Gastroesophageal sphincter (tissue), 4 donors: Measurements from ENCODE around the gene VPS11. TPM values are rescaled to one million over a fixed set of nuclear protein-coding genes. Genes with fewer than 3 reads are reported as not detected.

Experiments used
- ATAC-seq: fragments of 150-250 bp; one replicate; pipeline ENCODE4 v1.9.1; 2016; ENCODE audit warnings: mild to moderate bottlenecking, moderate library complexity
- H3K27ac ChIP-seq, 4 donors: fragments of 200-600 bp; sonication (generic) in 3 of 4; 1 replicate in 3 of 4; 2 replicates in 1 of 4; pipeline ENCODE4 v1.5.1; 2016 to 2019
- H3K27me3 ChIP-seq: fragments of 200-600 bp; sonication (generic); one replicate; pipeline ENCODE4 v1.5.1; 2019
- H3K36me3 ChIP-seq, 2 donors: fragments of 200-600 bp; sonication (generic); one replicate each; pipeline ENCODE4 v1.5.1; 2019; ENCODE audit warnings: control low read depth in 1 of 2
- H3K4me1 ChIP-seq, 3 donors: fragments of 200-600 bp; sonication (generic); 1 replicate in 2 of 3; 2 replicates in 1 of 3; pipeline ENCODE4 v1.5.1; 2016 to 2019; ENCODE audit warnings: control low read depth in 2 of 3
- H3K4me3 ChIP-seq, 2 donors: fragments of 200-600 bp; sonication (generic); one replicate each; pipeline ENCODE4 v1.5.1; 2019; ENCODE audit warnings: mild to moderate bottlenecking in 1 of 2, moderate library complexity in 1 of 2
- H3K9me3 ChIP-seq, 3 donors: fragments of 200-600 bp; sonication (generic); one replicate each; pipeline ENCODE4 v1.5.1; 2017 to 2019; ENCODE audit warnings: control low read depth in 2 of 3
- EP300 ChIP-seq: sonication (generic); formaldehyde crosslinking; IDR thresholded peaks from one replicate; pipeline ENCODE4 v1.6.1; 2017; ENCODE audit warnings: antibody characterized with exemption, mild to moderate bottlenecking
- POLR2A ChIP-seq, 2 donors: fragments of 450-650 bp; IDR thresholded peaks; one replicate each; pipeline ENCODE4 v1.6.1; 2017; ENCODE audit warnings: antibody characterized with exemption in 2 of 2, mild to moderate bottlenecking in 2 of 2, moderate library complexity in 1 of 2
- POLR2AphosphoS5 ChIP-seq: sonication (generic); formaldehyde crosslinking; IDR thresholded peaks from one replicate; pipeline ENCODE4 v1.6.1; 2017; ENCODE audit warnings: antibody characterized with exemption
- WGBS, 2 donors: methylation state at CpG; one replicate each; pipeline ENCODE4 v1.1.5; 2018; ENCODE audit warnings: low coverage in 1 of 2; 5-methylcytosine and 5-hydroxymethylcytosine counted together
- total RNA-seq, 4 donors: library from RNA; depleted of rRNA; stranded (reverse); fragments of >200 nt; gene quantifications; one replicate each; pipeline ENCODE4 v1.1.0, GENCODE V29; 2016
- TF ChIP-seq, protein P1 (sequence below), 4 experiments: fragments of 200-600 bp in 2 of 4; fragments of 450-650 bp in 2 of 4; sonication (generic) in 1 of 4; IDR thresholded peaks; one replicate each; pipeline ENCODE4 v1.5.1; 2017 to 2019; ENCODE audit warnings: antibody characterized with exemption in 4 of 4, mild to moderate bottlenecking in 2 of 4, moderate library complexity in 2 of 4

The VPS11 gene
- total RNA-seq, 4 donors from 2014 or later, result 23.9 to 45.6 (median 35.8) TPM

DNA sequence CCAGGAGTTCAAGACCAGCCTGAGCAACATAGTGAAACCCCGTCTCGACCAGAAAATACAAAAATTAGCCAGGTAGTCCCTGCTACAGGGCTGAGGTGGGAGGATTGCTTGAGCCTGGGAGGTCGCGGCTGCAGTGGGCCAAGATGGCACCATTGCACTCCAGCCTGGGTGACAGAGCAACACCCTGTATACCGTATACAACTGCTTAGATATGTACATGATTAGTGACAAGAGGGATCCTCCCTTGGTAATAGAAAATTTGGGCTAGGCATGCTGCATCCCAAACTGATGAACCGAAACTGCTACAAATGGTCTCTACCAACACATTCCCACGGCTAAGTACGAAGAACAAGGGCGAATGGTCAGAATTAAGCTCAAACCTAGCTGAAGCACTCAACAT, 24.7 kb upstream of the VPS11 start:
- H3K27ac ChIP-seq, result no peak overlapping the region
- H3K4me3 ChIP-seq, result no peak overlapping the region
- WGBS, 2 donors, result 91 to 93% methylated on average over 3 to 9 of the region's 9 CpGs
- no peak for ATAC-seq
- peaks cover 0 to 37% of the 10 kb centered on the region in 2 donors for H3K36me3 ChIP-seq
- H3K27me3 ChIP-seq, result no peaks in the 10 kb centered on the region
- no peaks in the 10 kb centered on the region for H3K9me3 ChIP-seq
- TF ChIP-seq POLR2AphosphoS5 (no peak), POLR2A (IDR thresholded peaks at IDR 0.05) (no peak), EP300 (no peak)
- TF ChIP-seq, protein P1, sequence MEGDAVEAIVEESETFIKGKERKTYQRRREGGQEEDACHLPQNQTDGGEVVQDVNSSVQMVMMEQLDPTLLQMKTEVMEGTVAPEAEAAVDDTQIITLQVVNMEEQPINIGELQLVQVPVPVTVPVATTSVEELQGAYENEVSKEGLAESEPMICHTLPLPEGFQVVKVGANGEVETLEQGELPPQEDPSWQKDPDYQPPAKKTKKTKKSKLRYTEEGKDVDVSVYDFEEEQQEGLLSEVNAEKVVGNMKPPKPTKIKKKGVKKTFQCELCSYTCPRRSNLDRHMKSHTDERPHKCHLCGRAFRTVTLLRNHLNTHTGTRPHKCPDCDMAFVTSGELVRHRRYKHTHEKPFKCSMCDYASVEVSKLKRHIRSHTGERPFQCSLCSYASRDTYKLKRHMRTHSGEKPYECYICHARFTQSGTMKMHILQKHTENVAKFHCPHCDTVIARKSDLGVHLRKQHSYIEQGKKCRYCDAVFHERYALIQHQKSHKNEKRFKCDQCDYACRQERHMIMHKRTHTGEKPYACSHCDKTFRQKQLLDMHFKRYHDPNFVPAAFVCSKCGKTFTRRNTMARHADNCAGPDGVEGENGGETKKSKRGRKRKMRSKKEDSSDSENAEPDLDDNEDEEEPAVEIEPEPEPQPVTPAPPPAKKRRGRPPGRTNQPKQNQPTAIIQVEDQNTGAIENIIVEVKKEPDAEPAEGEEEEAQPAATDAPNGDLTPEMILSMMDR (IDR thresholded peaks at IDR 0.05), result no peak
- H3K4me1 ChIP-seq, result no peaks in the 10 kb centered on the region

DNA sequence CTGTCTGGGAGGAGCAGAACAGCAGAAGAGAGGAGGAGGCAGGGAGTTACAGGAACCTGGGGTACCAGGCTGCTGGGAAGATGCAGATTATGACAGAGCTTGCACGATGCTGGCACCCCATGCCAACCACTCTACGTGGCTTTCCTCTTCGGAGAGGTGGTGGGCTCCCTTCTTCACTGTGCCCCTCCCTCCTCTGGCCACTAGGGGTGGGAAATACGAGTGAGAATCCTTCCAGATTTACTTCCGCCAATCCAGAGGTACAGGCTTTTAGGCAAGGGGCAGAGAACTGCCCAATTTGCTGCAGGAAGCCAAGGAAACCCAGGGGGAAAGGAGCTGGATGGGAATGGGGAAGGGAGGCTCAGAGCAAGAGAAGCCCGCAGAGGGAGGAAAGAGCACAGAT, 22.9 kb upstream of the VPS11 start:
- H3K36me3 ChIP-seq, result peaks cover 0 to 55% of the 10 kb centered on the region in 2 donors
- H3K4me3 ChIP-seq, result no peak overlapping the region
- no peaks in the 10 kb centered on the region for H3K27me3 ChIP-seq
- no peak for ATAC-seq
- no peaks in the 10 kb centered on the region for H3K4me1 ChIP-seq
- WGBS, 2 donors, result 50 to 72% methylated on average over 1 to 5 of the region's 6 CpGs
- H3K9me3 ChIP-seq, result no peaks in the 10 kb centered on the region
- no peak overlapping the region for H3K27ac ChIP-seq
- TF ChIP-seq POLR2A (IDR thresholded peaks at IDR 0.05) (no peak), POLR2AphosphoS5 (no peak), EP300 (no peak)
- TF ChIP-seq, protein P1 (IDR thresholded peaks at IDR 0.05), result no peak

DNA sequence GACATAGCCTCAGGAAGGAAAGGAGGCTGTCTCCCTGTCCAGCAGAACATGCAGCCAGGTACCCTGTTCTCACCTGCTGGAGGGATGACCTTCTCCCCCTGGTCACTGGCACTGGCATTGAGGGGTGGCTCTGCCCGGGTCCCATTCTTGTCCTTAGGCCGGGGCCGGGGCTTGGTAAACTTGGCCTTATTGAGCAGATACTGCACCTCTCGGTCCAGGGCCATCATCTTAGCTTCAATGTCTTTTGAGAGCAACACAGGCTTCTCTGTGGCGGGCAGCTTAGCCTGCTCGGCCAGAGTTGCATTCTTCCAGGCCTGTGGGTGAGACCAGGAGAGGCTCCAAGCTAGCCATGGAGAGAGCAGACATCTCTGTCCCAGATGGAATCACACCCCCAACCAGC, 21.1 kb upstream of the VPS11 start:
- no peaks in the 10 kb centered on the region for H3K27me3 ChIP-seq
- ATAC-seq, result no peak
- H3K27ac ChIP-seq, result no peak overlapping the region
- no peak for TF ChIP-seq POLR2AphosphoS5
- TF ChIP-seq, protein P1 (IDR thresholded peaks at IDR 0.05), result no peak
- no peak for TF ChIP-seq EP300
- no peak for TF ChIP-seq POLR2A (IDR thresholded peaks at IDR 0.05)
- no CpG with 5 or more reads among the region's 6 CpGs for WGBS, 2 donors
- no peaks in the 10 kb centered on the region for H3K9me3 ChIP-seq
- H3K4me3 ChIP-seq, result no peak overlapping the region
- no peaks in the 10 kb centered on the region for H3K4me1 ChIP-seq
- H3K36me3 ChIP-seq, result peaks cover 0 to 72% of the 10 kb centered on the region in 2 donors

DNA sequence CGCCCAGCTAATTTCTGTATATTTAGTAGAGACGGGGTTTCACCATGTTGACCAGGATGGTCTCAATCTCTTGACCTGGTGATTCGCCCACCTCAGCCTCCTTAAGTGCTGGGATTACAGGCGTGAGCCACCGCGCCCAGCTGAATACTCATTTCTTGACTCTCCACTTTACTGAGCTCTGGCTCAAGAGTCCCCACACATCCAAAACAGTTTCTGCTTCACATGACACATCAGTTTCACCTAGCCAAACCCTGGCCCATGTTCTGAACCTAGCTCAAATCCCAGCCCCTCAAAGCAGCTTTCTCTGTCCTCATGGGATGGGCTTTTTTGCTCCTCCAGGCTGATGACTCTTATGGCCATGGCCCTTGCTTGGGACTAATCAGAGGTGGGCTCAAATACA, 20.4 kb upstream of the VPS11 start:
- no peak for ATAC-seq
- H3K36me3 ChIP-seq, result peaks cover 0 to 79% of the 10 kb centered on the region in 2 donors
- H3K9me3 ChIP-seq, result no peaks in the 10 kb centered on the region
- H3K4me3 ChIP-seq, result no peak overlapping the region
- H3K27ac ChIP-seq, result no peak overlapping the region
- WGBS, 2 donors, result 89 to 92% methylated on average over 1 to 4 of the region's 6 CpGs
- no peaks in the 10 kb centered on the region for H3K4me1 ChIP-seq
- H3K27me3 ChIP-seq, result no peaks in the 10 kb centered on the region
- TF ChIP-seq POLR2AphosphoS5 (no peak), EP300 (no peak), POLR2A (IDR thresholded peaks at IDR 0.05) (no peak)
- TF ChIP-seq, protein P1 (IDR thresholded peaks at IDR 0.05), result no peak

DNA sequence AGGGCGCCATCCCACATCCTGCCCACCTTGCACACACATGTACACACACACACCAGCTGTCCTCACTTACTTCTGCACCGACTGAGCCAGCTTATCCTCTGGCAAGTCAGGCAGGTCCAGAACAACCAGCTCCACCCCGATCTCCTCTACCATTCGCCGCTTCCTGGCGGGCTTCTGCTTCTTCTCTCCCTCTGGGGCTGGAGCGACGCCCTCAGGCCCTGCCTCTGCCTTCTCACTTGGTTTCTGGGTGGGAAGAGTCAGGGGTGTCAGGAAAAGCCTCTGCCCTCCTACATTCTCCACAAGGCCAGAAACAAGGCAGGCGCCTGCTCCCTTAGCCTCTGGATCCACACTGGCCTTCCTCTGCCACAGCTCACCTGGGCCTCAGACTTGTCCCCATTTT, 19.0 kb upstream of the VPS11 start:
- no peak for ATAC-seq
- H3K36me3 ChIP-seq, result peaks cover 0 to 94% of the 10 kb centered on the region in 2 donors
- H3K4me3 ChIP-seq, result no peak overlapping the region
- TF ChIP-seq EP300, result no peak
- no peak overlapping the region for H3K27ac ChIP-seq
- no peaks in the 10 kb centered on the region for H3K27me3 ChIP-seq
- 87 to 89% methylated on average over 7 to 8 of the region's 9 CpGs for WGBS, 2 donors
- no peaks in the 10 kb centered on the region for H3K9me3 ChIP-seq
- H3K4me1 ChIP-seq, result no peaks in the 10 kb centered on the region
